VCaP (cell line): Measurements from ENCODE around the gene STK25.
"Not testable (repeated sequence)": the region's sequence is repeated elsewhere in the genome, so short reads cannot be mapped to it uniquely, and the experiment has no call there.

ENCODE experiments used
- H3K27ac ChIP-seq: fragments of 450-650 bp; 2 replicates; pipeline ENCODE4 v1.5.1; 2017
- TF ChIP-seq, protein P1 (sequence below): fragments of 450-650 bp; conservative IDR thresholded peaks from 2 replicates; pipeline ENCODE4 v1.5.1; 2017; ENCODE audit warnings: mild to moderate bottlenecking, moderate library complexity

STK25 gene

DNA sequence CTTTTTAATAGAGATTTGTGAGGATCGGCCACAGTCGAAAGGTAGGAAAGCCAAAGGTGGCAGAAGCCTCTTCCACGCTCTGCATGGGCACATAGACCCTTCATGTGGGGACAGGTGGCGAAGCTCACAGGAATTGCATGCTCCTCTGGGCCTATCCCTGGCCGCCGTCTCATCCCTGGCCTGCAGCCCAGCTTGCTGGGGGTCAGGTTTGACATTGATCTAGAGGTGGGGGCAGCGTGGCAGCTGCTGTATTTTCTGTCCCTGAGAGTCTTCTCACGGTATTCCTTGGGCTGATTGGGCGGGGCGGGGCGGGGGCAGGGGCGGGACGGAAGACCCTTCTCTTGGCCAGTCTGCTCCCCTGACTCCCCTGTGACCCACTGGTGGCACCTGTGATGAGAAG, 48.9 kb downstream of the STK25 start:
- H3K27ac ChIP-seq: peak overlapping the region; percentile 99

DNA sequence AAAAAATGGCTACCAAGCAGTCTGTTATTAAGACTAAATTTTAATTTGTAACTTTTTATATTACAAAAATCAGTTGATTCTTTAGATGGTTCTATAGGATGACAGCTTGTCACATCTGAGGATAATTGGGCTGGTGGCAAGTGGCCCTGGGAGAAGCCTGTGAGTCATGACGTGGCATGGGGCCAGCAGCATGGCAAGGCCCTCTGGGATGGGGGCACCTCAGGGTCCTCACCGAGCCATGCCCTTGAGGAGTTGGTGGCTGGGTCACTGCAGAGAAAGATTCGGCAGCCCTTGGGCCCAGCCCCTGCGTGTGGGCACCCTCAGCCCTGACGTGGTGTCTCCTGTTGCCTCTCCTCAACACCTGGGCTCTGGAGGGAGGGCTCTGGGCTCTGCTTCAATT, 49.7 kb downstream of the STK25 start:
- peak overlapping the region; percentile 99; the same call in 1 of the 2 replicates for H3K27ac ChIP-seq
- TF ChIP-seq, protein P1, sequence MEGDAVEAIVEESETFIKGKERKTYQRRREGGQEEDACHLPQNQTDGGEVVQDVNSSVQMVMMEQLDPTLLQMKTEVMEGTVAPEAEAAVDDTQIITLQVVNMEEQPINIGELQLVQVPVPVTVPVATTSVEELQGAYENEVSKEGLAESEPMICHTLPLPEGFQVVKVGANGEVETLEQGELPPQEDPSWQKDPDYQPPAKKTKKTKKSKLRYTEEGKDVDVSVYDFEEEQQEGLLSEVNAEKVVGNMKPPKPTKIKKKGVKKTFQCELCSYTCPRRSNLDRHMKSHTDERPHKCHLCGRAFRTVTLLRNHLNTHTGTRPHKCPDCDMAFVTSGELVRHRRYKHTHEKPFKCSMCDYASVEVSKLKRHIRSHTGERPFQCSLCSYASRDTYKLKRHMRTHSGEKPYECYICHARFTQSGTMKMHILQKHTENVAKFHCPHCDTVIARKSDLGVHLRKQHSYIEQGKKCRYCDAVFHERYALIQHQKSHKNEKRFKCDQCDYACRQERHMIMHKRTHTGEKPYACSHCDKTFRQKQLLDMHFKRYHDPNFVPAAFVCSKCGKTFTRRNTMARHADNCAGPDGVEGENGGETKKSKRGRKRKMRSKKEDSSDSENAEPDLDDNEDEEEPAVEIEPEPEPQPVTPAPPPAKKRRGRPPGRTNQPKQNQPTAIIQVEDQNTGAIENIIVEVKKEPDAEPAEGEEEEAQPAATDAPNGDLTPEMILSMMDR: no peak

More for the DNA sequence above, 48.9 kb downstream of the STK25 start:
- TF ChIP-seq, protein P1: no peak

DNA sequence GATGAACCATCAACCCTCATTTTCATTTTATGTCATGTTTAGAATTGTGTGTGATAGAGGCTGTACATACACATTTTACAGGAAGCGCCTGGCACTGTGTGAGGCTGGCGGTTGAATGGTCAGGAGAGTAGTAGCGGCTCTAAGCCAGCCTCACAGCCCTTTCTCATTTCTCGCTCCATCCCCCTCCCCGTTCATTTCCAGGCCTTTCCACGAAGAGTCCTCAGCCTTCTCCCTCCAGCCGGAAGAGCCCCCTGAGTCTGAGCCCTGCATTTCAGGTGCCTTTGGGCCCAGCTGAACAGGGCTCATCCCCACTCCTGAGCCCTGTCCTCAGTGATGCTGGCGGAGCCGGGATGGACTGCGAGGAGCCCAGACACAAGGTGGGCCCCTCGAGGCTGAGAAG, 51.8 kb downstream of the STK25 start:
- H3K27ac ChIP-seq: no peak overlapping the region
- TF ChIP-seq, protein P1: no peak

DNA sequence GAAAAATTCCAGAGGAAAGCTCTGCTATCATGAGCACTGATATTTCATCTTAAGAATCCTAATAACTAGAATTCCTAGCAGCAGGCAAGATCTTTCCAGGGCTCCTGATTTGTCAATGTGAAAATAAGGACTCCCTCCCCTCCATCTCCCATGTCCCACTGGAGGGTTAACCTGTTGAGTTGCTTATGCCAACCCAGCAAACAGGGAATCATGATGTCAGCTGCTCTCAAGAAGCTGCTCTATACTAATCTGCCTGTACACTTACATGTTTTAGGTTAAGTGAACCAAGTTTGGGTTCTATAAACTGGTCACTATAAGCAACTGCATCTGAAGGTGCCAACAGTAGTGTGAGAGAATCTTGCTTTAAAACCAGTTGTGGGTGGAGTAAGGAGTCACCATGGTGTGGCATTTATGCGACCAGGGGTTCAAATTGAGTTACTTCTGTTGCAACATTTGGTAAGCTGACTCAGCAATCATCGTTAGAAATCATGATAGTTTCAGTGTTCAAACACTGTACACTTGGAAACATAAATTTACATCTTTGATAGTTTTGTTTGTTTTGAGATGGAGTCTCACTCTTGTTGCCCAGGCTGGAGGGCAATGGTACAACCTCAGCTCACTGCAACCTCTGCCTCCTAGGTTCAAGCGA, 53.4 kb downstream of the STK25 start:
- TF ChIP-seq, protein P1: no peak
- H3K27ac ChIP-seq: no peak overlapping the region

DNA sequence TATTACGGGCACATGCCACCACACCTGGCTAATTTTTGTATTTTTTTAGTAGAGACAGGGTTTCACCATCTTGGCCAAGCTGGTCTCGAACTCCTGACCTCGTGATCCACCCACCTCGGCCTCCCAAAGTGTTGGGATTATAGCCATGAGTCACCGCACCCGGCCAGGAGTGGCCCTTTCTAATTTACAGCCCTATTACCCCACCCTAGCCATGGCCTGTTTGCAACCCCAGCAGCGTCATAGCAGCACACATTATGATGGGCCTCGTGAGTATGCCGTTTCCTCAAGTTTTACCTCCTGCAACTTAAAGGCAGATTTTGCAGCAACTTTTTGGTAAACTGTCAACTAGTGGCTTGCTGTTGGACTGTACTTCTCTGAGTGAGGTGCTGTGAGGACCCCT, 54.5 kb downstream of the STK25 start:
- not testable (repeated sequence) for H3K27ac ChIP-seq

DNA sequence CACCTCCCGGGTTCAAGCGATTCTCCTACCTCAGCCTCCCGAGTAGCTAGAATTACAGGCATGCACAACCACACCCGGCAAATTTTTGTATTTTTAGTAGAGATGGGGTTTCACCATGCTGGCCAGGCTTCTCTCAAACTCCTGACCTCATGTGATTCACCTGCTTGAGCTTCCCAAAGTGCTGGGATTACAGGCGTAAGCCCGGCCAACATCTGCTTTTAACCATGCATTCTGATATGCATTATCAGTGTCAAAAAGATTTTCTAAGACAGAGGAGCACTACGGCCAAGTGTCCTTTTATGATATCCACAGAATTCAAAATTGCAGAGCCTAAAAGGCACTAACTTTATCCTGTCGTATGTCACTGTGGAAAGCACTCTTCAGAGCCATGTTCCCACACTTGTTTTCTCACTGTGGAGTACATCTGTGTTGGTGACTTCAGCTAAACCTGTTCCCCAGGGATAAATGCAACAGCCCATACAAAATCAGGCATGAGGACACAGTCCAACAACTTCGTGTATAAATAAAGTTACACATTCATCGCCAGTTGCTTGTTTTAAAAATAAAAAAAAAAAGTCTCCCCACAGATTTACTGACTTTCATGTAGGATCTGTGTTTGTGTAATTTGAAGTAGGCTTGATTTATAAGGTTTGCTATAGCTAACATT, 56.4 kb downstream of the STK25 start:
- H3K27ac ChIP-seq: no peak overlapping the region
- TF ChIP-seq, protein P1: no peak

DNA sequence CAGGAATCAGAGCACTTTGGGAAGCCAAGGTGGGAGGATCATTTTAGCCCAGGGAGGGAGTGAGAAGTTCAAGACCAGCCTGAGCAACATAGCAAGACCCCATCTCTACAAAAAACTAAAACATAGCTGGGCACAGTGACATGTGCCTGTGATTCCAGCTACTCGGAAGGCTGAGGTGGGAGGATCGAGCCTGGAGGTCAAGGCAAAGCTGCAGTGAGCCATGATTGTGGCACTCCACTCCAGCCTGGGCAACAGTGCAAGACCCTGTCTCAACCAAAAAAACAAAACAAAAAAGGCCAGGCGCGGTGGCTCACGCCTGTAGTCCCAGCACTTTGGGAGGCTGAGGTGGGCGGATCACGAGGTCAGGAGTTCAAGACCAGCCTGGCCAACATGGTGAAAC, 58.3 kb downstream of the STK25 start:
- not testable (repeated sequence) for H3K27ac ChIP-seq

DNA sequence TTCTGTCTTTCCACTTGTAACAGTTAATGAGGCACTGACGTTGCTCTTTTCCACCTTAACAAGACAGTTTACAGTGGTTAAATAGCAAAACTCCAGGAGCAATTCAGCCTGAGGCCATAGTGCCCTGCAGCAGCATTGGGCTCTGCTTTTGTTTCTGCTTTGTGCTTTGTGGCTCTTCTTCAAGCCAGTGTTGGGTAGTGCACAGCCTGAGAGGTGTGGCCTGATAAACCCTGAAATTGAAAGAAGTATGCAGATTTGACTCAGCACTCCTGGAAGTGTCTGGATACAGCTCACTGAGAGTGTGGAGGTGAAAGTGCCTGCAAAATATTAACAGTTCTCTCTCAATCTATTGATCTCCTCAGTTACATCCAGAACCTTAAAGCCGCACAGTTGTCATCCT, 63.0 kb downstream of the STK25 start:
- H3K27ac ChIP-seq: no peak overlapping the region
- TF ChIP-seq, protein P1: no peak
